ENCODE results near the gene PCDH15.

DNA sequence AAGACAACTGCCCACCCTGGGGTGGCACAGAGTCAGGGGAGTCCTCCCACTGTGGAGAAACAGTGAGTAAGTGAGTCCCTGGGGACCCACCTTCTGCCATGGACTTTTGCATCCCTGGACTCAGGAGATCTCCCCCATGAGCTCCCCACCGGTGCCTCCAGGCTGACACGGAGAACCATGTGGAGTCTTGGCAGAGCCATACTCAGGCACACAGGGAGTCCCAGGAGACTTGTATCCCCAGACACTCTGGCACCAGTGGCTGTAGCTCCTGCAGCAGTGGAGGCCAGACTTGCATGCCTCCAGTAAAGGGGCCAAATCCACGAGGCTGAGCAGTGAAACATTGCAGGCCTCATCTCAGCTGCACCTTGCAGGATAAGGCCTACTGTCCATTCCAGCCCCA, 791.4 kb downstream of the PCDH15 start:
- TF ChIP-seq, protein P1, sequence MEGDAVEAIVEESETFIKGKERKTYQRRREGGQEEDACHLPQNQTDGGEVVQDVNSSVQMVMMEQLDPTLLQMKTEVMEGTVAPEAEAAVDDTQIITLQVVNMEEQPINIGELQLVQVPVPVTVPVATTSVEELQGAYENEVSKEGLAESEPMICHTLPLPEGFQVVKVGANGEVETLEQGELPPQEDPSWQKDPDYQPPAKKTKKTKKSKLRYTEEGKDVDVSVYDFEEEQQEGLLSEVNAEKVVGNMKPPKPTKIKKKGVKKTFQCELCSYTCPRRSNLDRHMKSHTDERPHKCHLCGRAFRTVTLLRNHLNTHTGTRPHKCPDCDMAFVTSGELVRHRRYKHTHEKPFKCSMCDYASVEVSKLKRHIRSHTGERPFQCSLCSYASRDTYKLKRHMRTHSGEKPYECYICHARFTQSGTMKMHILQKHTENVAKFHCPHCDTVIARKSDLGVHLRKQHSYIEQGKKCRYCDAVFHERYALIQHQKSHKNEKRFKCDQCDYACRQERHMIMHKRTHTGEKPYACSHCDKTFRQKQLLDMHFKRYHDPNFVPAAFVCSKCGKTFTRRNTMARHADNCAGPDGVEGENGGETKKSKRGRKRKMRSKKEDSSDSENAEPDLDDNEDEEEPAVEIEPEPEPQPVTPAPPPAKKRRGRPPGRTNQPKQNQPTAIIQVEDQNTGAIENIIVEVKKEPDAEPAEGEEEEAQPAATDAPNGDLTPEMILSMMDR (IDR thresholded peaks at IDR 0.05) = no peak
- TF ChIP-seq POLR2A (IDR thresholded peaks at IDR 0.05) = no peak

Measured in testis (tissue), 2 donors.